NOMO-1 treated with DMSO at 0.1 percent for 48 hours (cell line): ENCODE measurements around the gene SLC39A7.

Experiments used
- DNase-seq: peaks from one replicate; lab custom pipeline; 2025; ENCODE audit not compliant: unreplicated experiment; lab: John Stamatoyannopoulos, UW

Gene SLC39A7

DNA sequence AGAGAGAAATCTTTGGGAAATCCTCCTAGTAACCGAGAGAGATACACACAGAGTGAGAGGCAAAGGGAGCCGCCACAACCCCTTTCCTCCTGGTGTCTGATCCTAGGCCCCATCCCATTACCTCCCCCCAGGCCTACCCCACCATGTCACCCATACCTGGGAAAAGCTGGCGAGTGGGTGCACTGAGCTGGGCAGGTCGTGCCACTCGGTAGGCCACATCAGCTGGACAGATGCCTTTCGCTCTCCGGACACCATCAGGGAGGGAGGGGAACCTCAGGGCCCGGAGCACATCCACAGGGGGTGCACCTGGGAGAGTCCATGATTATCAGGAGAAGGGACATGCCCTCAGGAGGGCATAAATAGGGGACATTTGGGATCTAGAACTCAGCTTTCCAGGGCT lies 11.5 kb upstream of the SLC39A7 start:
- no peak for DNase-seq

DNA sequence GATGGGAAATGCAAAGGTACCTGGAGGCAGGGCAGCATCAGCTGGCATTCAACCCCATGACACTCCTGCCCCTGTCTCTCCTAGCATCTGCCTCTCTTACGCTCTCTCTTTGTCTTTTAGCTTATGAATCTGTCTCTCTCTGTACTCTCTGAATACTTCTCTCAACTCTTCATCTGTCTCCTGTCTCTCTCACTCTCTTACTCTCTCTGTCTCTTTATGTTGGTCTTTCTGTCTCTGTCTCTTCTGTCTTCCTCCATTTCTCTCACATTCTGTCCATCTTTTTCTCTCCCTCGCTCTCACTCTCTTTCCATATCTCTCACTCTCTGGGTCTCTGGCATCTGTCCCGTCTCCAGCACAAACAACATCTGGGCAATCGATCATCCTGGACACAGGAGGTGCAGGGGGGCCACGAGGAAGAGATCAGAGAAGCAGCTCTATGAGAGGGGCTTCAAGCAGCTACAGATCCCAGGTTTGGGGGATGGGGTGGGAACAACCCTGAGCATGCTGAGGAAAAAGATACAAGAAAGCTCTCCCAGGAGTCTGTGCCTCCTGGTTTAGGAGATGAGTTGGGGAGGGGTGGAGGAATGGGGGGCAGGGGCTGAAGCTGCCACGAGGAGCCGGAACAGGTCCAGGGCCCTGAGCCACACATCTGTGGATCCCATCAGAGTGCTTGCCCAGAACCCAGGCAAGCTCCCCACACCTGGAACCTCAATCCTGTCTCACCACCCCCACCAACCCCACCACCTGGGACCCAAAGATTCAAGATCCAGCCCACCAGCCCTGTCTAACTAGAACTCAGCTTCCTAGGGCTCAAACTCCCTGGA lies 10.8 kb upstream of the SLC39A7 start:
- no peak for DNase-seq

DNA sequence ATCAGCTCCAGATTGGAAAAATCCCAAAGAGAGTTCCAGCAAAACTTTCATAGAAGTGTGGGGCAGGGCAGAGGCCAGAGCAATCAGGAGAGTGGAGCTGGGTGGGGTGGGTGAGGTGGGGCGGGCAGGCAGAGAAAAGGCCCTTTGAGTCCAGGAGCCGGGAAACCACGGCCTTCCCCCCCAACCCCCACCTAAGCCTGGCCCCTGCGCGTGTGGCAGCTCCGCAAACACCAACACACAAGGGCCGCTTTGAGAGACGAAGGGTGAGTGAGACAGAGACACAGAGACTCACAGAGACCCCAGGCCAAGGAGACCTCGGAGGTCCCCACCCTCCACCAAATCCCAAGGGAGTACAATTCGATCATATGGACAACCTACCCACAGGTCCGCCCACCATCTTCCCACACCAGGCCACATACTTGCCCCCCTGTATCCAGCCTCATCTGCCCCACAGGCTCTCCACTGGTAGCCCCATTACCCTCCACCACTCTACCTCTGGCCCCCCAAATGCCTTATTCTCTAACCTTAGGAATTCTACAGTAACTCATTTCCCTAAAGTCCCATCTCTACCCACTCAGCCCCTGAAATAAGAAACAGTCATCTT lies 10.1 kb upstream of the SLC39A7 start:
- DNase-seq: no peak

DNA sequence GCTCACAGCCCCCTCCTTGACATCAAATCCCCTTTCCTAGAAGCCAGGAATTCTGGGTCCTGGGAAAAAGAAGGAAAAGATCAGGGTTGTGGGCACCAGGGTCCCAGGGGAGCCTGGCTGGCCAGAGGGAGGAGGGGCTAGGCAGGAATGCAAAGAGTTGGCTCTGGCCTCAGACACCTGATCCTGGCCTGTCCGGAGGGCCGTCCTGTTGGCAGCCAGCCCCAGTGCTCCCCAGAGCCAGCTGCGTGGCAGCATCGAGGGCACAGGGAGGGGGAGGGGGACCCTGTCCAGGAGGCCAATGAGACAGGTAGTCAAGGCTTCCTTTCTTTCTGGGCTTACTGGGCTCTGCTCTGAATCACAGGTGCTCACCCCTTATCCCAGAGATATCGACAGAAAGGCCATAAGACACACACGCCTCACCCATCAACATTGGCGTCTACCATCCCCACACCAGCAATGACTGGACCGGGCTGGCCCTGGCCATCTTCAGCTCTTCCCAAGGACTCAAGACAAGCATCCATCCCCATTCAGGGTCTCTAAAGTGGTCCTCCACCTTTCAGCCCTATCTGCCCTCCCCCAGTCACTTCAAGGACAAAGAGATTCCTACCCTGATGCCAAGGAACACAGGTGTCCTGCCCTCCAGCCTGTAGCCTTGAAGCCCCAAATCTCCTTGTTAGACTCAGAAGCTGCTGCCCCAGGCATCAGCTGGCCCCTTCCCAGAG lies 9.1 kb upstream of the SLC39A7 start:
- DNase-seq: no peak

DNA sequence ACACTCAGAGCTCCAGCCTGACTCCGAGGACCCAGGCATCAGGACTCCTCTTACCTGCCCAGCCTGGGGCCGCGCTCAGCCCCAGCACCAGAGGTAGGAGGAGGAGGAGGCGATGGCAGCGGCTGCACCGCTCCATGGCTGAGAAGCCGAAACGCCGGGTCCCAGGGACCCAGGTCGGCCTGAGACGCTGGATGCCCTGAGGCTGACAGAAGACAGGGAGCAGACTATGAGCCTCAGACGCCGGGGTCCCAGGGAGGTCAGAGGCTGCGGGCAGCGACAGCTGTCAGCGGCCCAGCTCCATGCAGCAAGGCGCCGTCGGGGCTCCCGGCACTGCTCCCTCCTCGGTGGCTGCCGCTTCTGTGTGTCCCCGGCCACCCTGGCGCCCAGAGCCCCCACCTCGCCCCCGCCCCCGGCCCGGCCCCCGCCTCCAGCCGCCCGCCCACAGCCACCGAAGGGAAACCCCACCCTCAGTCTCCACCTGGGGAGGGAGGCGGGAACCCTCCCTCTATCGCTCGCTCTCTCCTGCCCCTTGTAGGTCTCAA lies 8.5 kb upstream of the SLC39A7 start, which contains the start of gene COL11A2:
Gene COL11A2, minus strand, starts transcription at position 363 of the 542 bp plus-strand sequence. Its CDS starts 227 bp downstream, at position 136.
- no peak for DNase-seq

DNA sequence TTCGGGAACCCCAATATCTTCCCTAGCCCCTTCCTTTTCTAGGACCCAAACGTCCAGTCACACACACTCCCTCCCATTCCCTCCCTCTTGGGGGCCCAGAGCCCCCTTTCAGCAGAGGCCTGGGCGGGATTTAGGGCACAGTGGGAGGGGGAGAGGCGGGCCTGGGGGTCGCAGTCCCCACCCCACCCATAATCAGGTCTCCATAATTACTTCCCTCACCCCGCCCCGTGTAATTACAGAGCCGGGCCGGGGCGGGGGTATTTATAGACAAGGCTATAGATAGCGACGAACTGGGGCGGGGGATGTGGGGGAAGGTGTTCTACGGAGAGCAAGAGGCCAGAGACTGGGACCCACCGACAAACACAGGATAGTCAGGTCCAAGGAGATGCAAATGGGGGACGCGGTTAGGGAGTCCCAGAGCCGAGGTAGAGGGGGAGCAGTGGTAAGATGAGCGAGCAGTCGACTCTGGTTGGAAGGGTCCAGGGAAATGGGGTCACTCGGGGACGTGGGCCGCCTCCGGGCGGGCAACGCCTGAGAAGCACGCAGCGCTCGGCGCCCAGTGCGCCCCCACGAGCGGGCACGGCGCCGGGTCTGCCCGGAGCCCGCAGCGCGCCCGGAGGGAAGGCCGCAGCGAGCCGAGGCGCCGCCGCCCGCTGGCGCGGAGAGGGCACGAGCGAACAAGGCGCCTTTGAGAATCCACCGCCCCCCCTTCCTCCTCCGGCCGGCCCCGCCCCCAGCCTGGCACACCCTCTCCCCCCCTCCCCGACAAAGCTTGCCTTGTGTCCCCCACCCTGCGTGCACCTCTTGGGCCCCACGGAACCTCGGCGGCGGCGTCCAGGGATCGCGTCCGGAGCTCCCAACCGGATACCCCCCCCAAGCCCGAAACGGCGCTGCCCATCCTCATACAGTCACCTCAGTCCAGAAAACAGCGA lies 7.7 kb upstream of the SLC39A7 start:
- DNase-seq: no peak

DNA sequence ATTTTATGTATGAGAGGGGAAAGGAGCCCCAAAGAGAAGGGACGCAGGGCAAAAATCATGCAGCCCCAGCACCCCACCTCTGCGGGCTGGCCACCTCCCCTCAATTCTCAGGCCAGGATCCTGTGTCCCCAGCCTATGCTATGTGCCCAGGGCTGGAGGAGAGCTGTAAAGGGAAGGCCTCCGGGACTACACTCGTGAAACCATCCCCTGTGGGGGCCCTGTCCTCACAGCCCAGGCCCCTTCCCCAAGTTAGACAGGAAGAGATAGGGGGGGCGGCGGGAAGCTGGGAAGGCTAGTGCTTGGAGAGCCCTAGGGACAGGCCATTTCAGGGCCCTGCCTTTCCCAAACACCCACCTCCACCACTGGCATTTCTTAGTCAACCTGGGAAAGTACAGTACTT lies 7.0 kb upstream of the SLC39A7 start:
- DNase-seq: no peak

DNA sequence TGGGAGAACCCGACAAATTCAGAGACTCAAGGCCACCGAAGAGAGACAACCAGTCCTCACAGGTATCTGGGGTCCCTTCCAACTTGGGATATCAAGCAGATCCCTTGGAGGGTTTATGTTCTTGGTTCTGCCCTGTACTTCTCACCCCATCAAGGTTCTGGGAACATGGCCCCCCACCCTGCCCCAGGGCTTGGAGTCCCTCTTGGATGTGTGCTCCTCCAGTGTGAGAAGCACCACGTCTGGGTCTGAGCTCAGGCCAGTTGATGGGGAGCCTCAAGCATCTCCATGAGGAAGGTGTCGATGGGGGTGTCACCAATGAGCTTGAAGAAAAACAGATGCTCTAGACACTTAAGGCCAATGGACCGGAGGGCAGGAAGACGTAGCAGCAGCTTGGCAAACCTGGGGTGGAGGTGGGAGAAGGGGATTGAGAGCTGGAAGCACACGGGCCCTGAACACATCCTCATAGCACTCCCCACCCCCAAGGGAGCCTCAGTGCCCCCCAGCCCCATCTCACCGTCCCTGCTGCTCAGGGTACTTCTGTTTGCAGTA lies 6.2 kb upstream of the SLC39A7 start:
- no peak for DNase-seq

DNA sequence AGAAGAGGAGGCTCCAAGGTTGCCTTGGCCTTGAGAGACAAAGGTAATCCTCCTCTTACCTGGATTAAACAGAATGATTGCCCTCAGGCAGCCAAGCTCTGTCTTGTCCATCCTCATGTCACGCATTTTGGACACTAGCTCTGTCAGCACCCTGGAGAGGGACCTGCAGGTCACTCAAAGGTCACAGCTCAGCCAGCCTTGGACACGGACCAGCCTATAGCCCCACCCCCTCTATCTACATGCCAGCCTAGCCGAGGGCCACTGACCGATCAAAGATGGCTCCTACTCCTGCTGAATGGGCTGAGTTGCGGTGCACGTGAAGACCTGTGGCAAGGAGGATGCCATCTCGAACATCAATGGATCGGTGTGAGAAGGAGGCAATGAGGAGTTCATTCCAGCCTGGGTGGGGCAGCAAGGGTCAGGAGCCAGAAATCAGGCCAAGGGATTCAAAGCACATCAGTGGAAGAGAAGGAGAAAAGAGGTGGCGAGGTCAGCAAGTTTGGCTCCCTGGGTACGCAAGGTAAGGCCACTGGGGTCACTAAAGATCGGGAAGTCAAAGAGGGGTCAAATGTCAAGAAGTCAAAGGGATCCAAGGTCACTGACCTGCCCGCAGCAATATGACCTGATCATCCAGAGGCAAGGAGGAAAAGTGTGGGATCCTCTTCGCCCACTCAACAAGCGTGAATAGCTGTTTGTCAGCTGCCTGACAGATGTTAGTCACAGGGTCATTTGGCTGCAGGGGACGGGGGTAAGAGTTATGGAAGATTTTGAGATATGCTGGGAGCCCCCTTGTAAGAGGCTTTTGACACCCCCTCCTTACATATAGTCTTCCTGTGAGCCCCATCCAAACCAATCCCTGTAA lies 5.1 kb upstream of the SLC39A7 start:
- DNase-seq: no peak

DNA sequence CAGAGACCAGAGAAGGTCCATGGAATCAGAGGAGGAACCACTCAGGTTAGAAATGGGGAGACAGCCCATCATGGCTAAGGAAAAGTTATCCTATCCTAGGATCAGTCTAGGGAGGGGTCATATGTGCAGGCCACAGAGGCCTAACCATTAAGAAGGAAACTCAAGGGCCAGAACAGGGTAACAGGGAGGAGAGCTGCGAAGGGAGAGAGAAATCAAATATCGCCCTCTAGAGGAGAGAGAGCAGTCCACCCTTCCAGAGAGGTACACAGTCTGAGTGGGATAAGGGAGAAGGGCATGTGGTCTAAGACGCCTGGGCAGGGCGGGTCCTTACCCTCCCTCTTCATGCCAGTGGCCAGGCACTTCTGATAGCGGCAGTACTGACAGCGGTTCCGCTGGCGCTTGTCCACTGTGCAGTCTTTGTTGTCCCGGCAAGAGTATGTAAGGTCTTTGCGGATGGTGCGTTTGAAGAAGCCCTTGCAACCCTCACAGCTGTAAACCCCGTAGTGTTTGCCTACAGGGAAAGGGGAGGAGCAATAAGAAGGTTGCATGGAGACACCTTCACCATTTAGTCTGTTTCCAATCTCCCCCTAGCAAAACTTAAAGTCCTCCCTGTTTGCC lies 3.1 kb upstream of the SLC39A7 start:
- peak; percentile 74 for DNase-seq

DNA sequence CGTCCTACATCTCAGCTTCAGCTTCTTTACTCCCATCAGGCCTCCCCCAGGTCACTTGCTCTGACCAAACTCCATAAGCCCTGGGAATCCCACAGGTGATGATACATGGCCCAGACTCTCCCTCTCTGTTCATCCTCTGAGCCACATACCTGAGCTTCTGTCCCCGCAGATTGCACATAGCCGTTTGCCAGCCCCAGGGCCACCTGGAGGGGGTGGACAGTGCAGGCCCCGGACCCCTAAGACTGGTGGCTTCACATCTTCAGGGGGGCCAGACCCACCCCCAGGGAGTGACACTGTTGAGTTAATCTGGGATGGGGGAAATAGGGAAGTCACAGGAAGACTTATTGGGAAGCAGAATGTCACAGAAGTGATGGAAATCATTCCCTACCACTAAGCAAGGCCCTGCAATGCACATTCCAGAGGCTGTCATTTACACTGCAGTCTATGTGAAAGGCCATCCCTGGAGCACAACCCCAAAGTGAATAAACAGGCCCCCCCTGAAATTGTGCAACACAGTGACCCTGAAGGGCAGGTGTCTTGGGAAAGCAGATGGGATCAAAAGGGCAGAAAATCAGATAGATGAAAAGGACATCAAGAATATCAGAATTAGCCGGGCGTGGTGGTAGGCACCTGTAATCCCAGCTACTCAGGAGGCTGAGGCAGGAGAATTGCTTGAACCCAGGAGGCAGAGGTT lies 2.4 kb upstream of the SLC39A7 start:
- DNase-seq: no peak

DNA sequence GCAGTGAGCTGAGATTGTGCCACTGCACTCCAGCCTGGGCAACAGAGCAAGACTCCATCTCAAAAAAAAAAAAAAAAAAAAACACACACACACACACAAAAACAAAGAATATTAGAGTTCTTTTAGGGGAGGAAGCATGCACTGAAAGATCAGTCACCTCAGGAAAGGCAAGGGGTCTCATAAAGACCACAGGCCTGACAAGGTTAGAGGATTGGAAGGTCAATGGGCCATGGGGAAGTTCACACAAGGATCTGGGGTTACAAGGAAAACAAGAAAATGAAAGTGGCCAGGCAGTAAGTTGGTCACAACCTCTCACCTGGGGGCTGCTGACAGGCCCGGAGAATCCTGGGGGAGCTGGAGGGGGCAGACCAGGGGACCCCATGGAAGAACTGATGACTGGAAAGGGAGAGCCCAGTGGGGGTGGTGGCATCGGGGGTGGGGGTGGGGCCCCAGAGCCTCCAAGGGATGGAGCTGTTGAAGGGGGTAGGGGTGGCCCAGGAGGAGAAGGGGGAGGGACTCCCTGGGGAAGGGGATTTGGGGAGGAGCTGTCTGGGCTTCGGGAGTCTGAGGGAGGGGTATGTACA lies 1.7 kb upstream of the SLC39A7 start:
- no peak for DNase-seq

DNA sequence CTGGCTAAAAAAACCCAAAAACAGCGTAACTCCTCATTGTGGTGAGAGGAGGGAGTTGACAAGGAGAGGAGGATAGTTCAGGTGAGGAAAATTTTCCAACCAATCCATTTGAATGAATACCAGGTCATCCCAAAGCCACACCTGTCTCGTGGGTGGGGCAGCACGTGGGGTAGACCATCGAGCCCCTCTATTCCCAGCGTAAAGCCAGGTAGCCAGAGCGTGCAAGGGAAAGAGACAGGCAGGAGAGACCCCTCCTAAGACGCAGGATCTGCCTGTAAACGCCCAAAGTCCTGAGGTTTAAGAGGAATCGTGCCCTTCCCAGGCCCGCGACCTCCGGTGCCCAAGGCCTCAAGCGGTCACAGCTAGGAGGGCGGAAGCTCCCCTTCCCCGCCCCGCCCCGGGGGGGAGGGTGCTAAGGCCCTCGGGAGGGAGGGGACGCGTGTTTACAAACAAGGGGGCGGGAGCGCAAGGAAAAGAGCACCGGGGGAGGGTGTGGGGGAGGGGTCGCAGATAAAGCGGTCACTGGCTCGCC lies 914 bp upstream of the SLC39A7 start:
- peak; percentile 70 for DNase-seq

DNA sequence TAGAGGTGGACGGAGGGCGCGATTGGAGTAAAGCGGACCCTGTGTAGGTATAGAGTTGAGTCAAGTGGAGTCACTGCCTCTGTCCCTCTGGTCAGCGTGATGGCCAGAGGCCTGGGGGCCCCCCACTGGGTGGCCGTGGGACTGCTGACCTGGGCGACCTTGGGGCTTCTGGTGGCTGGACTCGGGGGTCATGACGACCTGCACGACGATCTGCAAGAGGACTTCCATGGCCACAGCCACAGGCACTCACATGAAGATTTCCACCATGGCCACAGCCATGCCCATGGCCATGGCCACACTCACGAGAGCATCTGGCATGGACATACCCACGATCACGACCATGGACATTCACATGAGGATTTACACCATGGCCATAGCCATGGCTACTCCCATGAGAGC lies 479 bp downstream of the SLC39A7 start:
- DNase-seq: no peak

DNA sequence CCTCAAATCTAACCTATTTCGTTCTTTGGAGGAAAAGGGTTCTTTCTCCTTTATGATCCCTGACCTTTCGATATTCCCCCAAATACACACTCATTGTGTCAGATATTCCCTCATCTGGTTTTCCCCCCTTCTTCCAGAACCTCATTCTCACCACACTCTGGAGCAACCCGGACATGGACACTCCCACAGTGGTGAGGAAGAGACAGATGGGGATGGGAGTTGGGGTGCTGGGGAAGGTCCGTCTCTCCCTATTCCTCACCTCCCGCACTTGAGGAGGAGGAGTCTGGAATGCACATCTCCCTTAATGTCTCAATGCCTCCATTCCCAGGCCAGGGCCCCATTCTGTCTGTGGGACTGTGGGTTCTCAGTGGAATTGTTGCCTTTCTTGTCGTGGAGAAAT lies 1.3 kb downstream of the SLC39A7 start:
- no peak for DNase-seq

DNA sequence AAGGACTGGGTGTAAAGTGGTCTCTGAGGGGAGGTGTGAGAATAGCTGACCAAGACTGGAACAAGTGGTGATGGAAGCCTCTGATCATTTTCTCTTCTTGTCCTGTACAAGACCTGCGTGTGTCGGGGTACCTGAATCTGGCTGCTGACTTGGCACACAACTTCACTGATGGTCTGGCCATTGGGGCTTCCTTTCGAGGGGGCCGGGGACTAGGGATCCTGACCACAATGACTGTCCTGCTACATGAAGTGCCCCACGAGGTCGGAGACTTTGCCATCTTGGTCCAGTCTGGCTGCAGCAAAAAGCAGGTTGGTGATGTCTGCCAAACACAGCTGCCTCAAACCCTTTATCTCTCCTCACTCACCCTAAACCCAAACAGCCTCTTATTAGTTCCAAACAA lies 2.1 kb downstream of the SLC39A7 start:
- no peak for DNase-seq

DNA sequence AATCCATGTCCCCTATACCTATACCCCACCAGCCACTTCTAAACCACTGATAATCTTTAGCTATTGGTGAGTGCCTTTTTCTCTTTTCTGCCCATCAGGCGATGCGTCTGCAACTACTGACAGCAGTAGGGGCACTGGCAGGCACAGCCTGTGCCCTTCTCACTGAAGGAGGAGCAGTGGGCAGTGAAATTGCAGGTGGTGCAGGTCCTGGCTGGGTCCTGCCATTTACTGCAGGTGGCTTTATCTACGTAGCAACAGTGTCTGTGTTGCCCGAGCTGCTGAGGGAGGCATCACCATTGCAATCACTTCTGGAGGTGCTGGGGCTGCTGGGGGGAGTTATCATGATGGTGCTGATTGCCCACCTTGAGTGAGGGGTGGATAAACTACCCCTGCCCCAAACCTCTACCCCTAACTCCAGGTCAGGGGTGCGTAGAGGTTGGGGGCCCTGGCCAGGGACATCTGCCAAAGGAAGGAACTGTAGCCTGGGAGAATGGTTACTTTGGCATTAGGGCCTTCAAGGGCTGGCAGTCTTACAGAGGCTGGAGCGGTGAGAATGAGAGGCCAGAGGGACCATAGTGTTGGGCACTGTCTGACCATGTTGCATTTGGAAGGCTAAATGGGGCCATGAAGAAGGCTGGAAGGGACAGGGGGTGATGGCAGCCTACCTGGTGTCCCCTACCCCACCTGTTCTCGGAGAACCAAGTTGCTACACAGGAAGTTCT lies 2.9 kb downstream of the SLC39A7 start:
- DNase-seq: no peak
